HG02840 (cell line): ENCODE results near the gene EHBP1L1.

Experiments
- ATAC-seq: cut with Tn5 transposase; IDR thresholded peaks from one replicate; pipeline ENCODE4 v1.9.1; 2021; ENCODE audit warnings: mild to moderate bottlenecking, moderate library complexity, moderate number of reproducible peaks; ENCODE audit not compliant: unreplicated experiment, low FRiP score

The EHBP1L1 gene

GRCh38 chr11:65591939-65592857, 16.3 kb downstream of the EHBP1L1 start:
- no peak for ATAC-seq

- ATAC-seq = no peak
Measured at GRCh38 chr11:65592858-65593517, 17.1 kb downstream of the EHBP1L1 start.

GRCh38 chr11:65593518-65594414, 17.9 kb downstream of the EHBP1L1 start:
- ATAC-seq = no peak

GRCh38 chr11:65595131-65595530, 19.3 kb downstream of the EHBP1L1 start:
- ATAC-seq = no peak

GRCh38 chr11:65595543-65596281, 19.9 kb downstream of the EHBP1L1 start, which contains the start of gene KCNK7:
KCNK7 (minus strand) TSS chr11:65595800; CDS start chr11:65595772, 28 bp downstream.
- ATAC-seq = no peak

GRCh38 chr11:65596520-65596919, 20.7 kb downstream of the EHBP1L1 start:
- ATAC-seq = no peak

- no peak for ATAC-seq
Measured at GRCh38 chr11:65598258-65598699, 22.4 kb downstream of the EHBP1L1 start.

GRCh38 chr11:65599216-65599954, 23.5 kb downstream of the EHBP1L1 start:
- ATAC-seq = no peak

- no peak for ATAC-seq
Measured at GRCh38 chr11:65599955-65600246, 24.0 kb downstream of the EHBP1L1 start.

GRCh38 chr11:65604258-65604657, 28.4 kb downstream of the EHBP1L1 start:
- no peak for ATAC-seq

- ATAC-seq = no peak
Measured at GRCh38 chr11:65606876-65607613, 31.2 kb downstream of the EHBP1L1 start.

GRCh38 chr11:65607614-65608426, 32.0 kb downstream of the EHBP1L1 start:
- no peak for ATAC-seq

GRCh38 chr11:65609229-65609628, 33.4 kb downstream of the EHBP1L1 start:
- no peak for ATAC-seq

- no peak for ATAC-seq
Measured at GRCh38 chr11:65609665-65610064, 33.8 kb downstream of the EHBP1L1 start.

GRCh38 chr11:65610404-65610803, 34.6 kb downstream of the EHBP1L1 start:
- no peak for ATAC-seq

GRCh38 chr11:65611028-65611757, 35.3 kb downstream of the EHBP1L1 start:
- no peak for ATAC-seq
